H9 (cell line): Measurements from ENCODE around the gene SZT2. TPM values are rescaled to one million over a fixed set of nuclear protein-coding genes. Genes with fewer than 3 reads are reported as not detected.

Source experiments
- DNase-seq: peaks from one replicate; pipeline ENCODE4 v3.0.0-alpha.2; 2017
- H2AFZ ChIP-seq: one replicate; pipeline ENCODE4 v1.6.1; 2013; ENCODE audit warnings: mild to moderate bottlenecking, low read length, control low read depth, moderate library complexity
- H2AK5ac ChIP-seq: 2 replicates; pipeline ENCODE4 v1.6.1; 2013; ENCODE audit warnings: low read length, control low read depth, mixed read lengths; ENCODE audit not compliant: insufficient read length
- H2BK120ac ChIP-seq: one replicate; pipeline ENCODE4 v1.6.1; 2013; ENCODE audit warnings: low read depth, mild to moderate bottlenecking, low read length, control low read depth, inconsistent platforms; ENCODE audit not compliant: poor library complexity, severe bottlenecking
- H2BK12ac ChIP-seq: 2 replicates; pipeline ENCODE4 v1.6.1; 2013; ENCODE audit warnings: low read length, control low read depth, mixed read lengths, low read depth; ENCODE audit not compliant: insufficient read length
- H2BK15ac ChIP-seq: 2 replicates; pipeline ENCODE4 v1.6.1; 2013; ENCODE audit warnings: low read depth, low read length, control low read depth
- H2BK20ac ChIP-seq: one replicate; pipeline ENCODE4 v1.6.1; 2013; ENCODE audit warnings: low read depth, mild to moderate bottlenecking, low read length, control low read depth, inconsistent platforms; ENCODE audit not compliant: poor library complexity, severe bottlenecking
- H2BK5ac ChIP-seq: 2 replicates; pipeline ENCODE4 v1.6.1; 2013; ENCODE audit warnings: low read length, control low read depth, mixed read lengths; ENCODE audit not compliant: insufficient read length
- H3K14ac ChIP-seq: 2 replicates; pipeline ENCODE4 v1.6.1; 2013; ENCODE audit warnings: low read length, control low read depth; ENCODE audit not compliant: insufficient read depth
- H3K18ac ChIP-seq: 2 replicates; pipeline ENCODE4 v1.6.1; 2013; ENCODE audit warnings: low read depth, mild to moderate bottlenecking, mixed read lengths, low read length, control low read depth; ENCODE audit not compliant: insufficient read length
- H3K23ac ChIP-seq: 2 replicates; pipeline ENCODE4 v1.6.1; 2013; ENCODE audit warnings: low read length, control low read depth, mixed read lengths, low read depth; ENCODE audit not compliant: insufficient read length
- H3K23me2 ChIP-seq: 2 replicates; pipeline ENCODE4 v1.6.1; 2013; ENCODE audit warnings: low read depth, mild to moderate bottlenecking, mixed read lengths, low read length, control low read depth; ENCODE audit not compliant: insufficient read length, poor library complexity, severe bottlenecking
- H3K27ac ChIP-seq: 2 replicates; pipeline ENCODE4 v1.5.1; 2013; ENCODE audit warnings: low read length, control low read depth, mixed read lengths, low read depth; ENCODE audit not compliant: insufficient read length
- H3K27me3 ChIP-seq: 2 replicates; pipeline ENCODE4 v1.6.1; 2013; ENCODE audit warnings: low read length, control low read depth, inconsistent platforms; ENCODE audit not compliant: insufficient read depth
- H3K4ac ChIP-seq: 2 replicates; pipeline ENCODE4 v1.6.1; 2013; ENCODE audit warnings: low read depth, mild to moderate bottlenecking, control low read depth, inconsistent platforms, low read length, moderate library complexity
- H3K4me1 ChIP-seq: 2 replicates; pipeline ENCODE4 v1.6.1; 2013; ENCODE audit warnings: low read length, control low read depth, inconsistent platforms; ENCODE audit not compliant: insufficient read depth
- H3K4me2 ChIP-seq: 2 replicates; pipeline ENCODE4 v1.6.1; 2013; ENCODE audit warnings: low read length, control low read depth, mixed read lengths; ENCODE audit not compliant: insufficient read length, insufficient read depth
- H3K56ac ChIP-seq: 2 replicates; pipeline ENCODE4 v1.6.1; 2013; ENCODE audit warnings: low read depth, mild to moderate bottlenecking, mixed read lengths, low read length, control low read depth; ENCODE audit not compliant: insufficient read length
- H3K79me1 ChIP-seq: 2 replicates; pipeline ENCODE4 v1.6.1; 2013; ENCODE audit warnings: low read depth, mild to moderate bottlenecking, moderate library complexity, low read length, control low read depth, inconsistent platforms; ENCODE audit not compliant: insufficient read depth, poor library complexity, severe bottlenecking
- H3K79me2 ChIP-seq: 2 replicates; pipeline ENCODE4 v1.6.1; 2013; ENCODE audit warnings: low read length, control low read depth, inconsistent platforms; ENCODE audit not compliant: insufficient read depth
- H3K9ac ChIP-seq: 2 replicates; pipeline ENCODE4 v1.6.1; 2013; ENCODE audit warnings: low read length, control low read depth, mixed read lengths; ENCODE audit not compliant: insufficient read length; ENCODE audit errors: extremely low read depth
- H3K9me3 ChIP-seq: one replicate; pipeline ENCODE4 v1.6.1; 2013; ENCODE audit warnings: low read depth, low read length, inconsistent platforms; ENCODE audit not compliant: control insufficient read depth
- H3T11ph ChIP-seq: one replicate; pipeline ENCODE4 v1.6.1; 2013; ENCODE audit warnings: mild to moderate bottlenecking, low read length, control low read depth, inconsistent platforms
- H4K20me1 ChIP-seq: one replicate; pipeline ENCODE4 v1.6.1; 2013; ENCODE audit not compliant: control insufficient read depth, insufficient read length, insufficient read depth
- H4K5ac ChIP-seq: 2 replicates; pipeline ENCODE4 v1.6.1; 2013; ENCODE audit warnings: low read depth, mild to moderate bottlenecking, mixed read lengths, low read length, control low read depth; ENCODE audit not compliant: insufficient read length
- H4K8ac ChIP-seq: replicated peaks from 2 replicates; pipeline ENCODE4 v1.6.1; 2013; ENCODE audit warnings: low read length, control low read depth, mixed read lengths, low read depth; ENCODE audit not compliant: insufficient read length
- H4K91ac ChIP-seq: 2 replicates; pipeline ENCODE4 v1.6.1; 2013; ENCODE audit warnings: low read depth, mild to moderate bottlenecking, moderate library complexity, mixed read lengths, low read length, control low read depth; ENCODE audit not compliant: insufficient read length
- H3K27ac Mint-ChIP-seq, 3 experiments: 2 replicates in 2 of 3; 3 replicates in 1 of 3; pipeline ENCODE4 v1.8.0; 2020 to 2021; ENCODE audit warnings: mixed read lengths in 3 of 3, mild to moderate bottlenecking in 1 of 3, moderate library complexity in 1 of 3
- H3K27me3 Mint-ChIP-seq: 2 replicates; pipeline ENCODE4 v1.8.0; 2021; ENCODE audit warnings: low read depth, mild to moderate bottlenecking, moderate library complexity, mixed read lengths
- H3K36me3 Mint-ChIP-seq, 3 experiments: 2 replicates in 2 of 3; 3 replicates in 1 of 3; pipeline ENCODE4 v1.8.0; 2020 to 2021; ENCODE audit warnings: low read depth in 3 of 3, mixed read lengths in 3 of 3; ENCODE audit not compliant: insufficient read depth in 1 of 3
- H3K4me1 Mint-ChIP-seq, 2 experiments: 2 replicates each; pipeline ENCODE4 v1.8.0; 2020; ENCODE audit warnings: mixed read lengths in 2 of 2
- H3K4me3 Mint-ChIP-seq, 2 experiments: 2 replicates in 1 of 2; 3 replicates in 1 of 2; pipeline ENCODE4 v1.8.0; 2020 to 2021; ENCODE audit warnings: mild to moderate bottlenecking in 2 of 2, mixed read lengths in 2 of 2, moderate library complexity in 1 of 2
- H3K9me3 Mint-ChIP-seq, 2 experiments: 2 replicates in 1 of 2; 3 replicates in 1 of 2; pipeline ENCODE4 v1.8.0; 2020; ENCODE audit warnings: mild to moderate bottlenecking in 2 of 2, mixed read lengths in 2 of 2, moderate library complexity in 1 of 2
- WGBS: extraction: QIAGEN DNeasy Blood & Tissue Kit; methylation state at CpG from one replicate; pipeline ENCODE4 v1.1.7; 2013; ENCODE audit warnings: missing lambda C conversion rate, low lambda C conversion rate, mixed read lengths; ENCODE audit not compliant: insufficient read length; ENCODE audit errors: extremely low coverage; 5-methylcytosine and 5-hydroxymethylcytosine counted together
- total RNA-seq: library from RNA; stranded (reverse); gene quantifications from 2 replicates; pipeline ENCODE4 v1.2.1, GENCODE V29; 2021
- TF ChIP-seq, protein P1 (sequence below): fragments of 200-600 bp; sonication (generic); conservative IDR thresholded peaks from 3 replicates; pipeline ENCODE4 v1.8.0; 2021; ENCODE audit warnings: antibody characterized with exemption, mild to moderate bottlenecking

Gene SZT2
- total RNA-seq, 1 experiment from 2014 or later: 16.8 TPM

DNA sequence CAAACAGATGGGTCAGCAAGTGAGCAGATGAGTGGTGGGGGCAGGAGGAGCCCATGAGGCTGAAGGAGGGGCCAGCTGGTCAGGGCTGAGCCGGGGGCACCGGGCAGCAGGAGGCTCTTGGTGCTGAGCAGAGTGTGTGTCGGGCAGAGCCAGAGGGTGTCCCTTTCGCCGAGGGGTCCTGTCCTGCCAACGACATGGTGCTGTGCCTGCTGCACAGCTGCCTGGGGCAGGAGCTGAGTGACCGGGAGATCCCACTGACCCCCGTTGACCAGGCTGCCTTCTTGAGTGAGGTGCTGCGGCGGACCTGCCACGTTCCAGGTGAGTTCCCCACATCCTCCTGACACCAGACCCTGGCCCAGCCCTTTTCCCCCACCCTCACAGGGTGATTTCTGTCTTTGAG is 36.5 kb downstream of the SZT2 start:
- Histone ChIP-seq H2BK15ac (no peak overlapping the region), H2BK12ac (no peak overlapping the region), H3K27ac (no peak overlapping the region), H3K27me3 (no peaks in the 10 kb centered on the region), H3K4me1 (no peaks in the 10 kb centered on the region; the same call in 1 of the 2 replicates), H3K4ac (no peak overlapping the region), H4K8ac (no peak overlapping the region), H3K56ac (no peak overlapping the region), H3K9me3 (no peaks in the 10 kb centered on the region), H3K23ac (no peak overlapping the region), H3K14ac (no peak overlapping the region), H4K91ac (no peak overlapping the region), H3K79me2 (no peaks in the 10 kb centered on the region), H4K5ac (no peak overlapping the region), H3K4me2 (no peak overlapping the region), H2BK20ac (no peak overlapping the region), H3K23me2 (no peaks in the 10 kb centered on the region), H3T11ph (no peak overlapping the region), H2AK5ac (no peak overlapping the region), H2AFZ (no peak overlapping the region), H3K9ac (no peak overlapping the region), H4K20me1 (no peaks in the 10 kb centered on the region), H2BK120ac (no peak overlapping the region), H3K79me1 (no peaks in the 10 kb centered on the region), H2BK5ac (no peak overlapping the region), H3K18ac (no peak overlapping the region)
- WGBS: no CpG with 5 or more reads among the region's 11 CpGs
- Mint-ChIP-seq H3K4me1 (peaks cover 9 to 10% of the 10 kb centered on the region in 2 experiments), H3K4me3 (no peak overlapping the region), H3K36me3 (peaks cover 18 to 78% (median 68%) of the 10 kb centered on the region in 3 experiments; a peak in 6 of 7 replicates), H3K9me3 (no peaks in the 10 kb centered on the region), H3K27ac (no peak overlapping the region), H3K27me3 (no peaks in the 10 kb centered on the region)
- TF ChIP-seq, protein P1, sequence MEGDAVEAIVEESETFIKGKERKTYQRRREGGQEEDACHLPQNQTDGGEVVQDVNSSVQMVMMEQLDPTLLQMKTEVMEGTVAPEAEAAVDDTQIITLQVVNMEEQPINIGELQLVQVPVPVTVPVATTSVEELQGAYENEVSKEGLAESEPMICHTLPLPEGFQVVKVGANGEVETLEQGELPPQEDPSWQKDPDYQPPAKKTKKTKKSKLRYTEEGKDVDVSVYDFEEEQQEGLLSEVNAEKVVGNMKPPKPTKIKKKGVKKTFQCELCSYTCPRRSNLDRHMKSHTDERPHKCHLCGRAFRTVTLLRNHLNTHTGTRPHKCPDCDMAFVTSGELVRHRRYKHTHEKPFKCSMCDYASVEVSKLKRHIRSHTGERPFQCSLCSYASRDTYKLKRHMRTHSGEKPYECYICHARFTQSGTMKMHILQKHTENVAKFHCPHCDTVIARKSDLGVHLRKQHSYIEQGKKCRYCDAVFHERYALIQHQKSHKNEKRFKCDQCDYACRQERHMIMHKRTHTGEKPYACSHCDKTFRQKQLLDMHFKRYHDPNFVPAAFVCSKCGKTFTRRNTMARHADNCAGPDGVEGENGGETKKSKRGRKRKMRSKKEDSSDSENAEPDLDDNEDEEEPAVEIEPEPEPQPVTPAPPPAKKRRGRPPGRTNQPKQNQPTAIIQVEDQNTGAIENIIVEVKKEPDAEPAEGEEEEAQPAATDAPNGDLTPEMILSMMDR: no peak
- no peak for DNase-seq
